ENCODE measurements around the gene CYB561D2.

GRCh38 chr3:50319181-50319893 lies 31.3 kb upstream of the CYB561D2 start:
- TF ChIP-seq CTCF (IDR thresholded peaks at IDR 0.05; ENCODE audit: low read length) (no peak), EZH2 (IDR thresholded peaks at IDR 0.05; ENCODE audit: borderline replicate concordance, low read length) (no peak)
